Heart right ventricle (tissue), 16 donors: ENCODE results near the gene PCDHB11. TPM values are rescaled to one million over a fixed set of nuclear protein-coding genes. Genes with fewer than 3 reads are reported as not detected.
"Not testable (repeated sequence)": the region's sequence is repeated elsewhere in the genome, so short reads cannot be mapped to it uniquely, and the experiment has no call there.

Source experiments
- ATAC-seq, 8 donors: fragments of 200-7000 bp; cut with Tn5 transposase; one replicate each; pipeline ENCODE4 v1.9.1; 2020; ENCODE audit warnings: mild to moderate bottlenecking in 8 of 8, moderate library complexity in 8 of 8, moderate number of reproducible peaks in 1 of 8
- DNase-seq, 2 donors: peaks; one replicate each; pipeline ENCODE4 v3.0.0-alpha.2; 2020
- H3K27ac ChIP-seq, 10 donors: fragments of 200-600 bp; sonication (generic) in 2 of 10; one replicate each; pipeline versions ENCODE4 v1.5.0 to v1.8.0; 2020 to 2022; ENCODE audit warnings: mild to moderate bottlenecking in 3 of 10
- H3K27me3 ChIP-seq, 7 donors: fragments of 200-600 bp; one replicate each; pipeline ENCODE4 v1.8.0; 2021 to 2022; ENCODE audit warnings: mild to moderate bottlenecking in 2 of 7
- H3K36me3 ChIP-seq, 9 donors: fragments of 200-600 bp; sonication (generic) in 1 of 9; one replicate each; pipeline versions ENCODE4 v1.5.0 to v1.8.0; 2020 to 2022; ENCODE audit warnings: mild to moderate bottlenecking in 2 of 9
- H3K4me1 ChIP-seq, 9 donors: fragments of 200-600 bp; sonication (generic) in 1 of 9; one replicate each; pipeline versions ENCODE4 v1.5.0 to v1.8.0; 2020 to 2022; ENCODE audit warnings: mild to moderate bottlenecking in 4 of 9
- H3K4me3 ChIP-seq, 10 donors: fragments of 200-600 bp; sonication (generic) in 2 of 10; one replicate each; pipeline versions ENCODE4 v1.5.0 to v1.8.0; 2020 to 2022; ENCODE audit warnings: mild to moderate bottlenecking in 7 of 10, moderate library complexity in 2 of 10
- H3K9me3 ChIP-seq, 11 donors: fragments of 200-600 bp in 10 of 11; sonication (generic) in 2 of 11; one replicate each; pipeline versions ENCODE4 v1.5.0 to v1.8.0; 2013 to 2022; ENCODE audit warnings: mild to moderate bottlenecking in 2 of 11, control low read depth in 1 of 11, moderate library complexity in 1 of 11
- CTCF ChIP-seq, 9 donors: fragments of 200-600 bp; sonication (generic) in 2 of 9; IDR thresholded peaks; one replicate each; pipeline versions ENCODE4 v1.5.0 to v1.8.0; 2021 to 2022; ENCODE audit warnings: antibody characterized with exemption in 9 of 9, mild to moderate bottlenecking in 5 of 9, moderate library complexity in 1 of 9
- WGBS, 2 donors: extraction: QIAGEN DNeasy Blood & Tissue Kit; methylation state at CpG; one replicate each; pipeline ENCODE4 v1.1.7; 2013; ENCODE audit warnings: inconsistent platforms in 1 of 2; 5-methylcytosine and 5-hydroxymethylcytosine counted together
- intact Hi-C, 10 donors: fragments of 100-400 bp; cut with DNase I; formaldehyde crosslinking; loops; one replicate each; pipeline versions ENCODE4 v1.11.1 to v1.14.2; 2022
- polyA plus RNA-seq, 2 donors: library from polyadenylated mRNA; stranded (reverse); fragments of 200-250 nt; gene quantifications; one replicate each; pipeline ENCODE4 v1.2.3, GENCODE V29; 2013
- total RNA-seq, 10 donors: library from RNA; stranded (reverse); fragmentation: NEBNext Ultra II Directional in 3 of 10; extraction: Animal tissue kit (Norgen Biotek cat#: 25700) in 3 of 10; gene quantifications; one replicate each; pipeline versions ENCODE4 v1.2.1 to v1.2.4, GENCODE V29; 2021 to 2023
- donor health status: Arrhythmogenic right ventricular cardiomyopathy.
- donor health status: ischemic (EF 13 %, LVEDD 7.1; RV severe dilation, severe dysfunction).
- donor health status: healthy with polysubstance abuse.
- donor health status: DM: no; HTN: yes; CAD: no.
- donor health status: DM: no; HTN: no; CAD: no.
- donor health status: ischemic (EF 25% LVEDD 6.9; RV normal size, moderate dysfunction).
- donor health status: ischemic (EF 25% LVEDD 5.7; RV mildly dilated, moderate dysfunction).
- donor health status: healthy.
- donor health status: DM: yes; HTN: yes; CAD: no.
- donor health status: Ischemic cardiomyopathy.
- donor health status: ischemic (EF 35%, LVEDD 5.7; RV mildly dilated, moderate dysfunction).
- donor health status: nonischemic (EF 11% LVEDD 7.7; RV severe dilation, severe dysfunction).
- donor health status: DM: yes; HTN: yes; CAD: no.
- donor health status: PGD.
- donor health status: ischemic (EF 29% LVEDD 5.4; RV normal size, mild dysfunction).
- donor health status: nonischemic (EF 23%, LVEDD 6.1; RV moderate dilation, normal function).

PCDHB11 gene
- total and polyA plus RNA-seq, 12 donors: 0.26 to 2.8 (median 1.3) TPM

GRCh38 chr5:141175933-141176332 lies 23.5 kb upstream of the PCDHB11 start:
- Histone ChIP-seq H3K27me3 (peaks cover 0 to 73% (median 55%) of the 10 kb centered on the region in 7 donors), H3K9me3 (peaks cover 0 to 74% (median 0%) of the 10 kb centered on the region in 11 donors), H3K4me3 (no peak overlapping the region), H3K27ac (no peak overlapping the region), H3K36me3 (no peaks in the 10 kb centered on the region), H3K4me1 (no peaks in the 10 kb centered on the region)
- intact Hi-C loops: no loop called here
- 67 to 69% methylated on average over 1 of the region's 1 CpG for WGBS, 2 donors
- TF ChIP-seq CTCF (IDR thresholded peaks at IDR 0.05): no peak
- DNase-seq (no peak), ATAC-seq (no peak)

- ATAC-seq: peak in 6 of 8 donors; percentile 24 to 85 (median 64)
- H3K36me3 ChIP-seq, H3K4me1 ChIP-seq, H3K27ac ChIP-seq, intact Hi-C loops, DNase-seq: not testable (repeated sequence)
- 21 to 23% methylated on average over 12 to 14 of the region's 18 CpGs for WGBS, 2 donors
- peak within 1 kb of the TSS in 2 of 10 donors; percentile 16 to 41 for H3K4me3 ChIP-seq
- peaks cover 0 to 85% (median 7%) of the 10 kb centered on the region in 11 donors for H3K9me3 ChIP-seq
- peaks cover 0 to 77% (median 56%) of the 10 kb centered on the region in 7 donors for H3K27me3 ChIP-seq
- peak in 7 of 9 donors; percentile 8 to 36 (median 16) for TF ChIP-seq CTCF (IDR thresholded peaks at IDR 0.05)
Measured at GRCh38 chr5:141177577-141178191, 21.7 kb upstream of the PCDHB11 start, which contains the start of gene PCDHB8. Gene PCDHB8 (plus strand): TSS chr5:141177790. CDS start chr5:141178035, 245 bp downstream.

GRCh38 chr5:141179371-141179770 lies 20.1 kb upstream of the PCDHB11 start:
- H3K4me3 ChIP-seq, intact Hi-C loops, H3K4me1 ChIP-seq, H3K36me3 ChIP-seq, DNase-seq, ATAC-seq, H3K27ac ChIP-seq: not testable (repeated sequence)
- 35 to 37% methylated on average over 28 to 35 of the region's 39 CpGs for WGBS, 2 donors
- H3K9me3 ChIP-seq: peaks cover 0 to 84% (median 18%) of the 10 kb centered on the region in 11 donors
- H3K27me3 ChIP-seq: peaks cover 0 to 71% (median 61%) of the 10 kb centered on the region in 7 donors

GRCh38 chr5:141179876-141180275 lies 19.6 kb upstream of the PCDHB11 start:
- 22 to 31% methylated on average over 19 to 22 of the region's 32 CpGs for WGBS, 2 donors
- not testable (repeated sequence) for ATAC-seq, DNase-seq

GRCh38 chr5:141180313-141180712 lies 19.1 kb upstream of the PCDHB11 start:
- intact Hi-C loops: loop anchor here in 3 of 10 donors (5.0 to 10.0 kb wide), 2 partner anchors 382 to 384 kb away; no protein-coding TSS in a partner anchor
- Histone ChIP-seq H3K4me1 (no peaks in the 10 kb centered on the region), H3K9me3 (peaks cover 0 to 84% (median 18%) of the 10 kb centered on the region in 11 donors), H3K27me3 (peaks cover 0 to 72% (median 60%) of the 10 kb centered on the region in 7 donors), H3K36me3 (peaks cover 0 to 12% (median 0%) of the 10 kb centered on the region in 9 donors), H3K4me3 (no peak overlapping the region), H3K27ac (no peak overlapping the region)
- no peak for DNase-seq
- no peak for TF ChIP-seq CTCF (IDR thresholded peaks at IDR 0.05)
- ATAC-seq: no peak
- WGBS, 2 donors: 41 to 45% methylated on average over 1 of the region's 1 CpG

More at GRCh38 chr5:141179876-141180275, 19.6 kb upstream of the PCDHB11 start:
- peaks cover 0 to 84% (median 18%) of the 10 kb centered on the region in 11 donors for H3K9me3 ChIP-seq
- intact Hi-C loops: loop anchor here in 3 of 10 donors (5.0 to 10.0 kb wide), 2 partner anchors 382 to 385 kb away; no protein-coding TSS in a partner anchor
- H3K27me3 ChIP-seq: peaks cover 0 to 72% (median 61%) of the 10 kb centered on the region in 7 donors
- not testable (repeated sequence) for H3K4me1 ChIP-seq, H3K4me3 ChIP-seq, H3K27ac ChIP-seq, H3K36me3 ChIP-seq
